Measurements from ENCODE around the gene GAL3ST2.
A peak's percentile ranks its signal among the peaks of the same experiment; 100 is the strongest.
"Not testable (repeated sequence)": the region's sequence is repeated elsewhere in the genome, so short reads cannot be mapped to it uniquely, and the experiment has no call there.

GAL3ST2 gene

GRCh38 chr2:241777686-241778627 is 1.3 kb downstream of the GAL3ST2 start:
- TF ChIP-seq CTCF (conservative IDR thresholded peaks at IDR 0.05; ENCODE audit: low read depth, low read length) = no peak
- DNase-seq (ENCODE audit: low read depth) = no peak
- H3K4me3 ChIP-seq (ENCODE audit: low read depth, low read length) = no peak overlapping the region

- DNase-seq (ENCODE audit: low read depth) = no peak
- TF ChIP-seq CTCF (conservative IDR thresholded peaks at IDR 0.05; ENCODE audit: low read depth, low read length) = no peak
- H3K4me3 ChIP-seq (ENCODE audit: low read depth, low read length) = no peak overlapping the region
Observed at GRCh38 chr2:241780939-241781569, 4.4 kb downstream of the GAL3ST2 start.

GRCh38 chr2:241782053-241782452 is 5.4 kb downstream of the GAL3ST2 start:
- DNase-seq (ENCODE audit: low read depth); H3K4me3 ChIP-seq (ENCODE audit: low read depth, low read length): not testable (repeated sequence)

GRCh38 chr2:241788135-241788534 is 11.5 kb downstream of the GAL3ST2 start:
- no peak for TF ChIP-seq CTCF (conservative IDR thresholded peaks at IDR 0.05; ENCODE audit: low read depth, low read length)
- H3K4me3 ChIP-seq (ENCODE audit: low read depth, low read length) = no peak overlapping the region
- DNase-seq (ENCODE audit: low read depth) = no peak

GRCh38 chr2:241788572-241788971 is 11.9 kb downstream of the GAL3ST2 start:
- no peak for TF ChIP-seq CTCF (conservative IDR thresholded peaks at IDR 0.05; ENCODE audit: low read depth, low read length)
- DNase-seq (ENCODE audit: low read depth) = no peak
- no peak overlapping the region for H3K4me3 ChIP-seq (ENCODE audit: low read depth, low read length)

- H3K4me3 ChIP-seq (ENCODE audit: low read depth, low read length) = not testable (repeated sequence)
- peak; percentile 36 for DNase-seq (ENCODE audit: low read depth)
Observed at GRCh38 chr2:241791385-241791784, 14.8 kb downstream of the GAL3ST2 start.

- TF ChIP-seq CTCF (conservative IDR thresholded peaks at IDR 0.05; ENCODE audit: low read depth, low read length) = no peak
- no peak for DNase-seq (ENCODE audit: low read depth)
Observed at GRCh38 chr2:241793385-241793784, 16.8 kb downstream of the GAL3ST2 start.

More at GRCh38 chr2:241793385-241793784, 16.8 kb downstream of the GAL3ST2 start:
- H3K4me3 ChIP-seq (ENCODE audit: low read depth, low read length) = no peak overlapping the region

Measured in choroid plexus epithelial cell (primary cell).